Upper lobe of left lung (tissue), 4 donors: ENCODE data around the gene ZNF407.

Source experiments
- EP300 ChIP-seq, 4 donors: sonication (generic); formaldehyde crosslinking; IDR thresholded peaks; one replicate each; pipeline ENCODE4 v1.5.1; 2017; ENCODE audit warnings: antibody characterized with exemption in 4 of 4, control low read depth in 2 of 4
- POLR2A ChIP-seq, 4 donors: fragments of 450-650 bp; IDR thresholded peaks; one replicate each; pipeline ENCODE4 v1.5.1; 2016 to 2017; ENCODE audit warnings: antibody characterized with exemption in 4 of 4, mild to moderate bottlenecking in 2 of 4
- POLR2AphosphoS5 ChIP-seq, 2 donors: sonication (generic); formaldehyde crosslinking; IDR thresholded peaks; one replicate each; pipeline ENCODE4 v1.5.1; 2017; ENCODE audit warnings: antibody characterized with exemption in 2 of 2
- TF ChIP-seq, protein P1 (sequence below), 6 experiments: fragments of 450-650 bp in 4 of 6; fragments of 200-600 bp in 2 of 6; sonication (generic) in 2 of 6; IDR thresholded peaks; one replicate each; pipeline ENCODE4 v1.5.1; 2016 to 2019; ENCODE audit warnings: antibody characterized with exemption in 6 of 6

DNA sequence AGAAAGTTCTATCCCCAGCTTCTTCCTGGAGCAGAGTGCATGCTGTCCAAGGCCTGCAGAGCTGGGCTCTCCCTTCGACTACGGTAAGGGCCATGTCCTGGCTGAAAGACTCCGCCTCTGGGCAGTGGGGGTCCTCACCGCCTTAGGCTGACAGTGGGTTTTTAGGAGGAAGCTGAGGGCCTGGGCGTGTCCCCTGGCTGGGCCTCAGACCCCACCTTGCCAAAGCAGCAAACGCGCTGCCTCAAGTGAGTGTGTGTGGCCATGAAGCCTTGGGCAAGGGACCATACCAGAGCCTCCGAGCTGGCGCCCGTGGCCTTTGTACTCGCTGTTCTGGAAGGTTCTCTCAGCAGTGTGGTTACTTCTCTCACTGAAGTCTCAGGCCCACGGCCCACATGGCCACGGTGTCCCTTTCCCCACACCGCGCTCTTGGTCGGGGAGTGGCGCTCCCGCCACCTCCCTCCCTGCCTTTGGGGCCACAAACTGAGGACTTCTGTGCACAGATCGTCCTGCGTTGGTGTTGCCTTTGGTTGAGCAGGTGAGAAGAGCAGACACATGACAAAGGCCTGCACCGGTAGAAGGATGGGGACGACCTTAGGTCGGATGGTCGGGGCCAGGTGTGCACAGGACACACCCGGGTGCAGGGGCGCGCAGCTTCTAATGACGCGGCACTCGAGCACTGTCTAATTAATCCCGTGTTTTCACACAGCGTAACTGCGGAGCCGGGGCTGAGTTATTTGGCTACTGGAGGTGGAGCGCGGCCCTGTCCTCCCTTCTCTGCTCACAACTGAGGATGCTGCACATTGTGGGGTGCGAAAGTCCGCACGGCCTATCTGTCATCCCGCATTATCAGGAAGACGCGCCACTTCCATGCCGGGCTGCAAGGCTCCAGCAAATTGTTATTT, 489.7 kb downstream of the ZNF407 start:
- TF ChIP-seq POLR2A (IDR thresholded peaks at IDR 0.05) (no peak), EP300 (IDR thresholded peaks at IDR 0.05) (no peak), POLR2AphosphoS5 (IDR thresholded peaks at IDR 0.05) (no peak)
- TF ChIP-seq, protein P1, sequence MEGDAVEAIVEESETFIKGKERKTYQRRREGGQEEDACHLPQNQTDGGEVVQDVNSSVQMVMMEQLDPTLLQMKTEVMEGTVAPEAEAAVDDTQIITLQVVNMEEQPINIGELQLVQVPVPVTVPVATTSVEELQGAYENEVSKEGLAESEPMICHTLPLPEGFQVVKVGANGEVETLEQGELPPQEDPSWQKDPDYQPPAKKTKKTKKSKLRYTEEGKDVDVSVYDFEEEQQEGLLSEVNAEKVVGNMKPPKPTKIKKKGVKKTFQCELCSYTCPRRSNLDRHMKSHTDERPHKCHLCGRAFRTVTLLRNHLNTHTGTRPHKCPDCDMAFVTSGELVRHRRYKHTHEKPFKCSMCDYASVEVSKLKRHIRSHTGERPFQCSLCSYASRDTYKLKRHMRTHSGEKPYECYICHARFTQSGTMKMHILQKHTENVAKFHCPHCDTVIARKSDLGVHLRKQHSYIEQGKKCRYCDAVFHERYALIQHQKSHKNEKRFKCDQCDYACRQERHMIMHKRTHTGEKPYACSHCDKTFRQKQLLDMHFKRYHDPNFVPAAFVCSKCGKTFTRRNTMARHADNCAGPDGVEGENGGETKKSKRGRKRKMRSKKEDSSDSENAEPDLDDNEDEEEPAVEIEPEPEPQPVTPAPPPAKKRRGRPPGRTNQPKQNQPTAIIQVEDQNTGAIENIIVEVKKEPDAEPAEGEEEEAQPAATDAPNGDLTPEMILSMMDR (IDR thresholded peaks at IDR 0.05), result no peak
